ENCODE measurements around the gene HTD2.

The HTD2 gene

GRCh38 chr3:58346368-58346767, 40.0 kb downstream of the HTD2 start:
- Histone ChIP-seq H3K9ac (ENCODE audit: low read length) (no peak overlapping the region), H3K4me1 (ENCODE audit: low read length) (peaks cover 23% of the 10 kb centered on the region), H3K4me3 (ENCODE audit: low read length) (no peak overlapping the region), H2AFZ (ENCODE audit: low read depth, low read length) (no peak overlapping the region), H3K36me3 (replicated peaks; ENCODE audit: low read depth, low read length) (peaks cover 2% of the 10 kb centered on the region), H3K4me2 (ENCODE audit: low read length) (no peak overlapping the region), H4K20me1 (ENCODE audit: insufficient read depth, low read length) (no peaks in the 10 kb centered on the region), H3K27ac (ENCODE audit: low read length) (no peak overlapping the region), H3K9me3 (ENCODE audit: insufficient read depth, low read length) (peaks cover 11% of the 10 kb centered on the region; the same call in 1 of the 2 replicates), H3K27me3 (ENCODE audit: low read depth, low read length) (peaks cover 5% of the 10 kb centered on the region; the same call in 1 of the 2 replicates), H3K79me2 (ENCODE audit: low read length) (no peaks in the 10 kb centered on the region)
- no peak for TF ChIP-seq EZH2phosphoT487 (IDR thresholded peaks at IDR 0.05; ENCODE audit: low read depth)
- TF ChIP-seq CTCF (IDR thresholded peaks at IDR 0.05; ENCODE audit: low read depth, low read length) = no peak

- no peak for TF ChIP-seq EZH2phosphoT487 (IDR thresholded peaks at IDR 0.05; ENCODE audit: low read depth)
- no peak for TF ChIP-seq CTCF (IDR thresholded peaks at IDR 0.05; ENCODE audit: low read depth, low read length)
- Histone ChIP-seq H3K4me1 (ENCODE audit: low read length) (peaks cover 23% of the 10 kb centered on the region), H3K4me3 (ENCODE audit: low read length) (no peak overlapping the region), H3K9me3 (ENCODE audit: insufficient read depth, low read length) (peaks cover 11% of the 10 kb centered on the region; the same call in 1 of the 2 replicates), H3K36me3 (replicated peaks; ENCODE audit: low read depth, low read length) (peaks cover 2% of the 10 kb centered on the region), H3K79me2 (ENCODE audit: low read length) (no peaks in the 10 kb centered on the region), H3K27ac (ENCODE audit: low read length) (no peak overlapping the region), H3K4me2 (ENCODE audit: low read length) (no peak overlapping the region), H3K9ac (ENCODE audit: low read length) (no peak overlapping the region), H4K20me1 (ENCODE audit: insufficient read depth, low read length) (no peaks in the 10 kb centered on the region), H3K27me3 (ENCODE audit: low read depth, low read length) (peaks cover 5% of the 10 kb centered on the region; the same call in 1 of the 2 replicates), H2AFZ (ENCODE audit: low read depth, low read length) (no peak overlapping the region)
Observed at GRCh38 chr3:58347984-58348383, 41.7 kb downstream of the HTD2 start.

GRCh38 chr3:58349792-58350626, 43.7 kb downstream of the HTD2 start:
- Histone ChIP-seq H3K27me3 (ENCODE audit: low read depth, low read length) (peaks cover 5% of the 10 kb centered on the region; the same call in 1 of the 2 replicates), H3K27ac (ENCODE audit: low read length) (0 out of 2 replicates have a peak overlapping the region, but pooled peaks have one; percentile 8), H3K4me2 (ENCODE audit: low read length) (peak overlapping the region; percentile 66), H4K20me1 (ENCODE audit: insufficient read depth, low read length) (0 out of 2 replicates have a peak, but pooled peaks cover 3% of the 10 kb centered on the region), H3K9me3 (ENCODE audit: insufficient read depth, low read length) (peaks cover 11% of the 10 kb centered on the region; the same call in 1 of the 2 replicates), H3K4me3 (ENCODE audit: low read length) (peak overlapping the region; percentile 46), H3K36me3 (replicated peaks; ENCODE audit: low read depth, low read length) (peaks cover 2% of the 10 kb centered on the region), H2AFZ (ENCODE audit: low read depth, low read length) (no peak overlapping the region), H3K79me2 (ENCODE audit: low read length) (no peaks in the 10 kb centered on the region), H3K4me1 (ENCODE audit: low read length) (peaks cover 33% of the 10 kb centered on the region), H3K9ac (ENCODE audit: low read length) (no peak overlapping the region)
- TF ChIP-seq EZH2phosphoT487 (IDR thresholded peaks at IDR 0.05; ENCODE audit: low read depth) = no peak
- no peak for TF ChIP-seq CTCF (IDR thresholded peaks at IDR 0.05; ENCODE audit: low read depth, low read length)

GRCh38 chr3:58350627-58351013, 44.3 kb downstream of the HTD2 start:
- Histone ChIP-seq H3K27ac (ENCODE audit: low read length) (no peak overlapping the region), H3K27me3 (ENCODE audit: low read depth, low read length) (peaks cover 5% of the 10 kb centered on the region; the same call in 1 of the 2 replicates), H3K4me3 (ENCODE audit: low read length) (no peak overlapping the region), H3K9me3 (ENCODE audit: insufficient read depth, low read length) (peaks cover 11% of the 10 kb centered on the region; the same call in 1 of the 2 replicates), H2AFZ (ENCODE audit: low read depth, low read length) (no peak overlapping the region), H3K9ac (ENCODE audit: low read length) (no peak overlapping the region), H4K20me1 (ENCODE audit: insufficient read depth, low read length) (peaks cover 8% of the 10 kb centered on the region; the same call in 1 of the 2 replicates), H3K4me2 (ENCODE audit: low read length) (0 out of 2 replicates have a peak overlapping the region, but pooled peaks have one; percentile 66), H3K4me1 (ENCODE audit: low read length) (peaks cover 39% of the 10 kb centered on the region), H3K36me3 (replicated peaks; ENCODE audit: low read depth, low read length) (peaks cover 2% of the 10 kb centered on the region), H3K79me2 (ENCODE audit: low read length) (no peaks in the 10 kb centered on the region)
- no peak for TF ChIP-seq CTCF (IDR thresholded peaks at IDR 0.05; ENCODE audit: low read depth, low read length)
- no peak for TF ChIP-seq EZH2phosphoT487 (IDR thresholded peaks at IDR 0.05; ENCODE audit: low read depth)
